ENCODE measurements around the gene CCNF. TPM values are rescaled to one million over a fixed set of nuclear protein-coding genes. Genes with fewer than 3 reads are reported as not detected.

The CCNF gene
- total RNA-seq, 1 experiment from 2014 or later, result 35.8 TPM

DNA sequence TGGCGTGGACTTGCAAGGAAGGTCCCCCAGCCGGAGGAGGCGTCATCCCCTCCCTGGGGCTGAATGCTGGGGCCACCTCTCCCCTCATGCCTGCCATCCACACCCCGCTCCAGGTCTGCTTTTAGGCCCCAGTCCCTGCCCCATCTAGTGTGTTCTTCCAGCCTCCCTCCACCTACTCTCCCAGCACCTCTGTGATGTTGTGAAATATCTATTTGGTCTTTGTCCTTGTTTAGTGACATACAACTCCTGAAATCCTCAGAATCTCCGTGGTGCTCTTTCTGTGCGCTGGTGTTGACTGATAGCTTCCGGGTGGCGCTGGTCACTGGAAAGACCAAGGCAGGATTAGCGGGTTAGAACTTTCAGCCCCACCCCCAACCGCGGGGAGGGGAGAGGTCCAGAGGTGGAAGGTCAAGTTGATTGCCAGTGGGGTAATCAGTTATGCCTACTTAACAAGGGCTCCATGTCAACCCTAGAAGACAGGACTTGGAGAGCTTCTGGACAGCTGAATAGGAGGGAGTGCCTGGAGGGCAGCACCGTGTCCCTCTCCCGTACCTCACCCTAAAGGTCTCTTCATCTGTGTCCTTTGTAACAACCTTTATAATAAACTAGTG, 55.8 kb downstream of the CCNF start:
- DNase-seq (ENCODE audit: low read depth, low spot score) (no peak), ATAC-seq (no peak)
- H3K4me3 ChIP-seq (ENCODE audit: low read depth in 2 of 2, low read length in 2 of 2), result no peak overlapping the region
- intact Hi-C loops (cut with micrococcal nuclease; ENCODE audit: unreplicated experiment) (no loop called here), in situ Hi-C loops (cut with HindIII; ENCODE audit: low pct_unique_long_range_greater_than_20kb, low sequenced_read_pairs) (no loop called here)
- no TSS peak for BruUV-seq (replicated peaks)
- ChIA-PET POLR2A (interaction anchor here (0.6 kb wide), 1 partner anchor 270 kb away, joined by 3 read pairs; the partner anchor contains the start of gene PGP), CTCF (interaction anchor here (0.5 to 0.6 kb wide), 2 partner anchors 35 to 46 kb away, joined by 7 to 8 read pairs; partner anchors contain the start of gene CEMP1)
- H3K4me1 ChIP-seq (ENCODE audit: control insufficient read depth, insufficient read depth, low read length), result peaks cover 8% of the 10 kb centered on the region; the same call in 1 of the 2 replicates
- H3K9me3 ChIP-seq (ENCODE audit: control insufficient read depth, insufficient read depth, low read depth, low read length), result no peaks in the 10 kb centered on the region
- H3K27me3 ChIP-seq (ENCODE audit: control insufficient read depth, insufficient read depth, low read length), result no peaks in the 10 kb centered on the region
- H3K36me3 ChIP-seq (ENCODE audit: control insufficient read depth, insufficient read depth, low read length), result no peaks in the 10 kb centered on the region
- TF ChIP-seq, protein P1, sequence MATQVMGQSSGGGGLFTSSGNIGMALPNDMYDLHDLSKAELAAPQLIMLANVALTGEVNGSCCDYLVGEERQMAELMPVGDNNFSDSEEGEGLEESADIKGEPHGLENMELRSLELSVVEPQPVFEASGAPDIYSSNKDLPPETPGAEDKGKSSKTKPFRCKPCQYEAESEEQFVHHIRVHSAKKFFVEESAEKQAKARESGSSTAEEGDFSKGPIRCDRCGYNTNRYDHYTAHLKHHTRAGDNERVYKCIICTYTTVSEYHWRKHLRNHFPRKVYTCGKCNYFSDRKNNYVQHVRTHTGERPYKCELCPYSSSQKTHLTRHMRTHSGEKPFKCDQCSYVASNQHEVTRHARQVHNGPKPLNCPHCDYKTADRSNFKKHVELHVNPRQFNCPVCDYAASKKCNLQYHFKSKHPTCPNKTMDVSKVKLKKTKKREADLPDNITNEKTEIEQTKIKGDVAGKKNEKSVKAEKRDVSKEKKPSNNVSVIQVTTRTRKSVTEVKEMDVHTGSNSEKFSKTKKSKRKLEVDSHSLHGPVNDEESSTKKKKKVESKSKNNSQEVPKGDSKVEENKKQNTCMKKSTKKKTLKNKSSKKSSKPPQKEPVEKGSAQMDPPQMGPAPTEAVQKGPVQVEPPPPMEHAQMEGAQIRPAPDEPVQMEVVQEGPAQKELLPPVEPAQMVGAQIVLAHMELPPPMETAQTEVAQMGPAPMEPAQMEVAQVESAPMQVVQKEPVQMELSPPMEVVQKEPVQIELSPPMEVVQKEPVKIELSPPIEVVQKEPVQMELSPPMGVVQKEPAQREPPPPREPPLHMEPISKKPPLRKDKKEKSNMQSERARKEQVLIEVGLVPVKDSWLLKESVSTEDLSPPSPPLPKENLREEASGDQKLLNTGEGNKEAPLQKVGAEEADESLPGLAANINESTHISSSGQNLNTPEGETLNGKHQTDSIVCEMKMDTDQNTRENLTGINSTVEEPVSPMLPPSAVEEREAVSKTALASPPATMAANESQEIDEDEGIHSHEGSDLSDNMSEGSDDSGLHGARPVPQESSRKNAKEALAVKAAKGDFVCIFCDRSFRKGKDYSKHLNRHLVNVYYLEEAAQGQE (IDR thresholded peaks at IDR 0.05; ENCODE audit: insufficient read depth in 1 of 2, low read depth in 2 of 2, low read length in 1 of 2), result no peak
- TF ChIP-seq CTCF (IDR thresholded peaks at IDR 0.05) (no peak), POLR2AphosphoS5 (IDR thresholded peaks at IDR 0.05; ENCODE audit: low read depth, low read length) (no peak)
- H3K27ac ChIP-seq (ENCODE audit: low read length), result no peak overlapping the region

GRCh38 chr16:2485811-2486507, 56.7 kb downstream of the CCNF start:
- intact Hi-C loops (cut with micrococcal nuclease; ENCODE audit: unreplicated experiment) (no loop called here), in situ Hi-C loops (cut with HindIII; ENCODE audit: low pct_unique_long_range_greater_than_20kb, low sequenced_read_pairs) (no loop called here)
- TF ChIP-seq TCF7L2 (IDR thresholded peaks at IDR 0.05; ENCODE audit: low read depth, low read length), result no peak
- TF ChIP-seq CTCF (IDR thresholded peaks at IDR 0.05), result no peak
- TF ChIP-seq, protein P1 (IDR thresholded peaks at IDR 0.05; ENCODE audit: insufficient read depth in 1 of 2, low read depth in 2 of 2, low read length in 1 of 2), result no peak
- no peak for TF ChIP-seq POLR2AphosphoS5 (IDR thresholded peaks at IDR 0.05; ENCODE audit: low read depth, low read length)
- no peak for TF ChIP-seq SIN3A (IDR thresholded peaks at IDR 0.05; ENCODE audit: borderline replicate concordance, insufficient read depth, low read depth, low read length)
- CTCF ChIA-PET, result no interaction called here
- peaks cover 8% of the 10 kb centered on the region; the same call in 1 of the 2 replicates for H3K4me1 ChIP-seq (ENCODE audit: control insufficient read depth, insufficient read depth, low read length)
- H3K4me3 ChIP-seq (ENCODE audit: low read depth in 2 of 2, low read length in 2 of 2), result no peak overlapping the region
- no TSS peak for BruUV-seq (replicated peaks)
- DNase-seq (ENCODE audit: low read depth, low spot score) (no peak), ATAC-seq (no peak)
- no peaks in the 10 kb centered on the region for H3K36me3 ChIP-seq (ENCODE audit: control insufficient read depth, insufficient read depth, low read length)
- H3K9me3 ChIP-seq (ENCODE audit: control insufficient read depth, insufficient read depth, low read depth, low read length), result no peaks in the 10 kb centered on the region
- H3K27ac ChIP-seq (ENCODE audit: low read length), result no peak overlapping the region
- POLR2A ChIA-PET, result interaction anchor here (0.6 kb wide), 1 partner anchor 271 kb away, joined by 3 read pairs; the partner anchor contains the start of gene PGP
- no peaks in the 10 kb centered on the region for H3K27me3 ChIP-seq (ENCODE audit: control insufficient read depth, insufficient read depth, low read length)

Data from Panc1 (cell line).